ENCODE data around the gene RB1. TPM values are rescaled to one million over a fixed set of nuclear protein-coding genes. Genes with fewer than 3 reads are reported as not detected.

The RB1 gene
- total RNA-seq, 1 experiment from 2014 or later: 36.7 TPM

- no peak for TF ChIP-seq SP1 (IDR thresholded peaks at IDR 0.05; ENCODE audit: low read depth)
- no peak for TF ChIP-seq ZNF274 (IDR thresholded peaks at IDR 0.05; ENCODE audit: low read depth, low read length)
- TF ChIP-seq EGR1 (IDR thresholded peaks at IDR 0.05; ENCODE audit: low read depth): no peak
- TF ChIP-seq EZH2phosphoT487 (IDR thresholded peaks at IDR 0.05; ENCODE audit: borderline replicate concordance): no peak
- TF ChIP-seq EZH2 (IDR thresholded peaks at IDR 0.05): no peak
- TF ChIP-seq POLR2AphosphoS5 (IDR thresholded peaks at IDR 0.05; ENCODE audit: low read depth, low read length): no peak
- no peak for TF ChIP-seq SRF (IDR thresholded peaks at IDR 0.05; ENCODE audit: low read depth)
- no peak for ATAC-seq
- H3K4me3 ChIP-seq (replicated peaks in 1 of 2; ENCODE audit: low read depth in 1 of 2, low read length in 2 of 2): no peak overlapping the region
- no peaks in the 10 kb centered on the region for H4K20me1 ChIP-seq (ENCODE audit: insufficient read depth)
- no peak overlapping the region for H3K27ac ChIP-seq (ENCODE audit: low read depth, low read length)
- no TSS peak for BruUV-seq (replicated peaks)
- no peaks in the 10 kb centered on the region for H3K27me3 ChIP-seq (ENCODE audit: insufficient read depth, low read length)
- no peaks in the 10 kb centered on the region for H3K9me2 ChIP-seq (ENCODE audit: insufficient read depth)
- no peak overlapping the region for H3K4me2 ChIP-seq (ENCODE audit: low read length)
- no peaks in the 10 kb centered on the region for H3K36me3 ChIP-seq (ENCODE audit: control insufficient read depth in 1 of 2, insufficient read depth in 2 of 2, low read length in 2 of 2)
- DNase-seq (ENCODE audit: low read depth, low spot score): no peak
- H3K9ac ChIP-seq (ENCODE audit: low read length): no peak overlapping the region
- no peak overlapping the region for H2AFZ ChIP-seq (ENCODE audit: low read depth, low read length, poor library complexity, severe bottlenecking)
- H3K9me3 ChIP-seq (ENCODE audit: control insufficient read depth in 1 of 2, insufficient read depth in 1 of 2, low read depth in 1 of 2, low read length in 2 of 2): no peaks in the 10 kb centered on the region
- intact Hi-C loops (cut with micrococcal nuclease): no loop called here
- no peaks in the 10 kb centered on the region for H3K79me2 ChIP-seq (ENCODE audit: insufficient read depth, low read length)
- POLR2A ChIA-PET: no interaction called here
- RAD21 ChIA-PET (ENCODE audit: low non-redundant PET in 1 of 2, low total read pairs in 2 of 2, uncharacterized antibody in 2 of 2, unreplicated experiment in 2 of 2): no interaction called here
- H3K4me1 ChIP-seq (ENCODE audit: control insufficient read depth in 1 of 2, insufficient read depth in 2 of 2, low read length in 2 of 2): no peaks in the 10 kb centered on the region
- CTCF ChIA-PET: no interaction called here
Observed at GRCh38 chr13:48278806-48279205, 24.7 kb upstream of the RB1 start.

DNA sequence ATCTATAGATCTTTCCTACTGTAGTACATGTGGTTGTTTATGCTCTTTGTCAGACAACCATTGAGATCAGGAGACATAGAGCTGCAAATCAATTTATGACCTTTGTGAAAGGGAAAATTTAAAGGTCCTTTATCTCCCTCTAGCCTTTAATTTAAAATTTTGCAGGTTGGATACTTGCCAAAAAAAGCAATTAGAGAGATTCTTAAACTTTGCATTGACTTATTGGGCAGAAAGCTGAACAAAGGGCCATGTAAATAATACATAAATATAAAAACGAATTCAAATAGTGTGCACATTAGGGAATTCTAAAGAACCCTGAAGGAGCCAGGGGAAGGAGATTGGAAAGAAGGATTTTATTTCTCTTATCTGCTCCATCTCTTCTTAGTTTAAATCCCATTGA lies 22.0 kb upstream of the RB1 start:
- DNase-seq (ENCODE audit: low read depth, low spot score) (no peak), ATAC-seq (no peak)
- H3K4me1 ChIP-seq (ENCODE audit: control insufficient read depth in 1 of 2, insufficient read depth in 2 of 2, low read length in 2 of 2): no peaks in the 10 kb centered on the region
- BruUV-seq (replicated peaks): no TSS peak
- H3K4me2 ChIP-seq (ENCODE audit: low read length): no peak overlapping the region
- no peaks in the 10 kb centered on the region for H3K79me2 ChIP-seq (ENCODE audit: insufficient read depth, low read length)
- H3K36me3 ChIP-seq (ENCODE audit: control insufficient read depth in 1 of 2, insufficient read depth in 2 of 2, low read length in 2 of 2): no peaks in the 10 kb centered on the region
- no peak overlapping the region for H3K4me3 ChIP-seq (replicated peaks in 1 of 2; ENCODE audit: low read depth in 1 of 2, low read length in 2 of 2)
- no peaks in the 10 kb centered on the region for H3K9me2 ChIP-seq (ENCODE audit: insufficient read depth)
- H4K20me1 ChIP-seq (ENCODE audit: insufficient read depth): no peaks in the 10 kb centered on the region
- intact Hi-C loops (cut with micrococcal nuclease): no loop called here
- RAD21 ChIA-PET (ENCODE audit: low non-redundant PET in 1 of 2, low total read pairs in 2 of 2, uncharacterized antibody in 2 of 2, unreplicated experiment in 2 of 2): no interaction called here
- H3K9me3 ChIP-seq (ENCODE audit: control insufficient read depth in 1 of 2, insufficient read depth in 1 of 2, low read depth in 1 of 2, low read length in 2 of 2): no peaks in the 10 kb centered on the region
- no peak overlapping the region for H3K9ac ChIP-seq (ENCODE audit: low read length)
- H3K27me3 ChIP-seq (ENCODE audit: insufficient read depth, low read length): no peaks in the 10 kb centered on the region
- TF ChIP-seq SIN3A (IDR thresholded peaks at IDR 0.05; ENCODE audit: low read depth) (no peak), EZH2phosphoT487 (IDR thresholded peaks at IDR 0.05; ENCODE audit: borderline replicate concordance) (no peak), RAD21 (IDR thresholded peaks at IDR 0.05; ENCODE audit: low read depth) (no peak), CEBPB (IDR thresholded peaks at IDR 0.05; ENCODE audit: low read depth) (no peak), EZH2 (IDR thresholded peaks at IDR 0.05) (no peak), ELF1 (IDR thresholded peaks at IDR 0.05; ENCODE audit: borderline replicate concordance, low read depth) (no peak), CBX3 (IDR thresholded peaks at IDR 0.05; ENCODE audit: low read depth) (no peak)
- no peak overlapping the region for H2AFZ ChIP-seq (ENCODE audit: low read depth, low read length, poor library complexity, severe bottlenecking)
- POLR2A ChIA-PET: no interaction called here
- no peak overlapping the region for H3K27ac ChIP-seq (ENCODE audit: low read depth, low read length)
- CTCF ChIA-PET: no interaction called here
